K562 (cell line): ENCODE data around the gene ZFP69B. TPM values are rescaled to one million over a fixed set of nuclear protein-coding genes. Genes with fewer than 3 reads are reported as not detected.

Source experiments
- ATAC-seq: fragments of 200-7000 bp; cut with Tn5 transposase; 3 replicates; pipeline ENCODE4 v1.9.1; 2020; ENCODE audit warnings: moderate library complexity
- BruUV-seq: library from RNA; stranded (reverse); fragments of 400-500 nt; replicated peaks from 2 replicates; lab custom pipeline; 2021; lab: Mats Ljungman, UMichigan
- CTCF ChIA-PET: fragments of 300-600 bp; formaldehyde crosslinking; extraction: SDS; loops from one replicate; lab custom pipeline; 2021; ENCODE audit warnings: low intra/inter-chr PET ratio; lab: Yijun Ruan, JAX
- POLR2A ChIA-PET: fragments of 300-600, 350-650 bp; sonication (Branson Sonifier 250); formaldehyde crosslinking; extraction: SDS; loops from one replicate; lab custom pipeline; 2021; ENCODE audit warnings: antibody characterized with exemption, inconsistent platforms; lab: Yijun Ruan, JAX
- DNase-seq, 4 experiments: peaks; one replicate each; pipeline versions ENCODE4 v3.0.0 to v3.0.0-alpha.2; 2011 to 2018; ENCODE audit warnings: low spot score in 3 of 4, mixed read lengths in 3 of 4; ENCODE audit errors: extremely low read depth in 1 of 4
- FAIRE-seq: peaks from 2 replicates; lab custom pipeline; 2011; peaks lifted over from hg19 to GRCh38; lab: Jason Lieb, UNC
- H2AFZ ChIP-seq: 2 replicates; pipeline ENCODE4 v1.6.0; 2011; ENCODE audit warnings: low read depth, low read length, control low read depth, inconsistent platforms
- H3K27ac ChIP-seq: fragments of 200-600 bp; 3 replicates; pipeline ENCODE4 v1.8.0; 2011; ENCODE audit warnings: low read depth, mild to moderate bottlenecking, control low read depth, inconsistent platforms, low read length, moderate library complexity, mixed read lengths; ENCODE audit errors: extremely low read depth
- H3K27me3 ChIP-seq, 2 experiments: fragments of 300-600 bp in 1 of 2; 2 replicates in 1 of 2; 3 replicates in 1 of 2; pipeline versions ENCODE4 v1.6.0 to v1.8.0; 2011; ENCODE audit warnings: inconsistent platforms in 2 of 2, low read length in 2 of 2, mild to moderate bottlenecking in 1 of 2, mixed read lengths in 1 of 2, moderate library complexity in 1 of 2; ENCODE audit not compliant: control insufficient read depth in 2 of 2, insufficient read depth in 2 of 2
- H3K36me3 ChIP-seq: fragments of 300-600 bp; 3 replicates; pipeline ENCODE4 v1.8.0; 2011; ENCODE audit warnings: mild to moderate bottlenecking, low read length, inconsistent platforms; ENCODE audit not compliant: control insufficient read depth, insufficient read depth
- H3K4me1 ChIP-seq, 2 experiments: fragments of 200-600 bp in 1 of 2; replicated peaks in 1 of 2; 2 replicates in 1 of 2; 3 replicates in 1 of 2; pipeline versions ENCODE4 v1.5.1 to v1.8.0; 2011; ENCODE audit warnings: inconsistent platforms in 2 of 2, low read length in 2 of 2, mild to moderate bottlenecking in 1 of 2, mixed read lengths in 1 of 2, moderate library complexity in 1 of 2; ENCODE audit not compliant: control insufficient read depth in 2 of 2, insufficient read depth in 2 of 2
- H3K4me2 ChIP-seq: 2 replicates; pipeline ENCODE4 v1.6.1; 2011; ENCODE audit warnings: low read length, control low read depth, inconsistent platforms, mixed read lengths; ENCODE audit not compliant: insufficient read depth
- H3K4me3 ChIP-seq: fragments of 200-600 bp; sonication (generic), shearing (Covaris generic); 2 replicates; pipeline ENCODE4 v1.5.1; 2016; ENCODE audit warnings: control low read depth, inconsistent platforms
- H3K79me2 ChIP-seq: fragments of 200-600 bp; 3 replicates; pipeline ENCODE4 v1.8.0; 2011; ENCODE audit warnings: low read length, inconsistent platforms; ENCODE audit not compliant: control insufficient read depth, insufficient read depth
- H3K9ac ChIP-seq, 2 experiments: 2 replicates each; pipeline versions ENCODE4 v1.6.0 to v1.6.1; 2011; ENCODE audit warnings: low read depth in 2 of 2, low read length in 2 of 2, control low read depth in 1 of 2, inconsistent platforms in 1 of 2, mild to moderate bottlenecking in 1 of 2, mixed read lengths in 1 of 2; ENCODE audit not compliant: insufficient read depth in 1 of 2
- H3K9me1 ChIP-seq: one replicate; pipeline ENCODE4 v1.6.0; 2011; ENCODE audit warnings: inconsistent platforms, mild to moderate bottlenecking, low read length, moderate library complexity; ENCODE audit not compliant: control insufficient read depth, insufficient read depth
- H3K9me3 ChIP-seq: replicated peaks from 2 replicates; pipeline ENCODE4 v1.5.1; 2011; ENCODE audit warnings: low read depth, low read length, inconsistent platforms; ENCODE audit not compliant: control insufficient read depth, insufficient read depth
- H4K20me1 ChIP-seq: replicated peaks from 2 replicates; pipeline ENCODE4 v1.6.1; 2011; ENCODE audit warnings: low read length, inconsistent platforms, mixed read lengths; ENCODE audit not compliant: control insufficient read depth, insufficient read depth
- AFF1 ChIP-seq, 2 experiments: fragments of 450-650 bp; IDR thresholded peaks; 2 replicates each; pipeline ENCODE4 v1.6.1; 2018; ENCODE audit warnings: mild to moderate bottlenecking in 2 of 2, low read depth in 1 of 2; ENCODE audit not compliant: partially characterized antibody in 2 of 2
- CBX3 ChIP-seq, 2 experiments: IDR thresholded peaks; 1 replicate in 1 of 2; 2 replicates in 1 of 2; pipeline ENCODE4 v1.6.1; 2012; ENCODE audit warnings: inconsistent platforms in 2 of 2, low read length in 2 of 2, borderline replicate concordance in 1 of 2, control low read depth in 1 of 2
- E2F4 ChIP-seq: sonication (generic); formaldehyde crosslinking; IDR thresholded peaks from 2 replicates; pipeline ENCODE4 v1.8.0; 2022; ENCODE audit warnings: mild to moderate bottlenecking, low read depth, missing genetic modification reagents
- EP400 ChIP-seq: fragments of 450-650 bp; IDR thresholded peaks from 2 replicates; pipeline ENCODE4 v1.6.1; 2017; ENCODE audit warnings: antibody characterized with exemption, mild to moderate bottlenecking, moderate library complexity
- FOXO4 ChIP-seq: fragments of 450-650 bp; formaldehyde crosslinking; IDR thresholded peaks from 2 replicates; pipeline ENCODE4 v1.4.0; 2020; ENCODE audit warnings: mild to moderate bottlenecking, moderate library complexity
- GABPB1 ChIP-seq: sonication (generic); formaldehyde crosslinking; IDR thresholded peaks from 2 replicates; pipeline ENCODE4 v1.8.0; 2022; ENCODE audit warnings: mild to moderate bottlenecking, missing genetic modification reagents
- MTF1 ChIP-seq: fragments of 250-450 bp; sonication (Bioruptor Pico); IDR thresholded peaks from 2 replicates; pipeline ENCODE4 v1.9.0; 2021; ENCODE audit warnings: moderate library complexity, mild to moderate bottlenecking, inconsistent platforms, borderline replicate concordance
- NCOA2 ChIP-seq, 2 experiments: fragments of 450-650 bp; IDR thresholded peaks; 2 replicates each; pipeline ENCODE4 v1.6.1; 2018; ENCODE audit warnings: mild to moderate bottlenecking in 2 of 2, moderate library complexity in 1 of 2; ENCODE audit not compliant: partially characterized antibody in 2 of 2
- NUFIP1 ChIP-seq: fragments of 450-650 bp; IDR thresholded peaks from 2 replicates; pipeline ENCODE4 v1.6.1; 2018; ENCODE audit not compliant: partially characterized antibody
- RBBP5 ChIP-seq: fragments of 200-600 bp; sonication (generic); IDR thresholded peaks from 2 replicates; pipeline ENCODE4 v1.6.1; 2012; ENCODE audit warnings: borderline replicate concordance, mild to moderate bottlenecking, low read length, control low read depth, inconsistent platforms; ENCODE audit not compliant: insufficient read depth, poor library complexity, severe bottlenecking
- TCF7 ChIP-seq: sonication (generic); IDR thresholded peaks from 2 replicates; pipeline ENCODE4 v1.6.1; 2016; ENCODE audit warnings: antibody characterized with exemption, borderline replicate concordance
- ZBTB1 ChIP-seq: sonication (generic); formaldehyde crosslinking; IDR thresholded peaks from 2 replicates; pipeline ENCODE4 v1.8.1; 2023; ENCODE audit warnings: missing genetic modification reagents, low read depth, mild to moderate bottlenecking, borderline replicate concordance
- ZNF79 ChIP-seq: fragments of 250-450 bp; sonication (Bioruptor Pico); IDR thresholded peaks from 2 replicates; pipeline ENCODE4 v1.4.0; 2020; ENCODE audit warnings: low read depth, mild to moderate bottlenecking, moderate library complexity
- WGBS: fragments of 100-300 bp; shearing (Covaris generic); methylation state at CpG from one replicate; pipeline ENCODE4 v1.1.6; 2016; ENCODE audit warnings: low coverage, mixed read lengths; ENCODE audit not compliant: insufficient coverage; ENCODE audit errors: missing lambda C conversion rate; 5-methylcytosine and 5-hydroxymethylcytosine counted together
- in situ Hi-C: fragments of 300-500 bp; cut with MboI; formaldehyde crosslinking; loops from 4 replicates; pipeline ENCODE4 v1.15.0; 2018; ENCODE audit warnings: inconsistent platforms, mixed read lengths
- intact Hi-C: fragments of 100-400 bp; cut with micrococcal nuclease; formaldehyde crosslinking; loops from 2 replicates; pipeline ENCODE4 v1.14.2; 2022
- polyA plus RNA-seq, 8 experiments: library from polyadenylated mRNA; depleted of rRNA in 4 of 8; stranded (reverse) in 5 of 8; unstranded in 3 of 8; fragments of >200 nt; fragmentation: Nextera tagmentation in 2 of 8; fragmentation: Illumina TruSeq in 1 of 8; extraction: Ambion mirVana in 2 of 8; extraction: Trizol in 1 of 8; gene quantifications; 2 replicates each; pipeline versions ENCODE4 v1.2.1 to v1.2.3, GENCODE V29; 2011 to 2014; ENCODE audit warnings: inconsistent platforms in 1 of 8, missing spikeins in 1 of 8
- total RNA-seq, 7 experiments: library from RNA; depleted of rRNA in 6 of 7; stranded (reverse); fragments of >200 nt in 6 of 7; fragmentation: Illumina TruSeq in 2 of 7; extraction: Trizol in 2 of 7; gene quantifications; 2 replicates each; pipeline versions ENCODE4 v1.2.1 to v1.2.3, GENCODE V29; 2011 to 2021; ENCODE audit warnings: low replicate concordance in 1 of 7

ZFP69B gene
- total and polyA plus RNA-seq, 9 of the 15 experiments (the other 6 are each of a cell fraction or from before 2014, with no cell fraction given), result 1.6 to 10.3 (median 8.4) TPM

- TF ChIP-seq AFF1 (IDR thresholded peaks at IDR 0.05; ENCODE audit: low read depth in 1 of 2, partially characterized antibody in 2 of 2) (no peak), CBX3 (IDR thresholded peaks at IDR 0.05; ENCODE audit: borderline replicate concordance in 1 of 2, low read length in 2 of 2) (no peak), MTF1 (no peak), RBBP5 (no peak), ZBTB1 (CRISPR knock-in tag) (no peak), FOXO4 (CRISPR knock-in tag) (no peak), E2F4 (CRISPR knock-in tag) (no peak), NUFIP1 (no peak), EP400 (no peak), ZNF79 (CRISPR knock-in tag) (no peak), TCF7 (no peak), NCOA2 (IDR thresholded peaks at IDR 0.05; ENCODE audit: partially characterized antibody in 2 of 2) (no peak), GABPB1 (CRISPR knock-in tag) (no peak)
- ChIA-PET CTCF (no interaction called here), POLR2A (interaction anchor here (0.6 kb wide), 2 partner anchors 27 to 28 kb away, joined by 3 read pairs; no protein-coding TSS in a partner anchor)
- Histone ChIP-seq H3K27me3 (no peaks in the 10 kb centered on the region), H3K36me3 (peaks cover 40% of the 10 kb centered on the region), H3K4me3 (no peak overlapping the region), H2AFZ (no peak overlapping the region), H3K4me2 (no peak overlapping the region), H3K4me1 (peaks cover 3 to 5% of the 10 kb centered on the region in 2 experiments; a peak in 3 of 5 replicates), H3K27ac (no peak overlapping the region), H3K9me1 (no peaks in the 10 kb centered on the region), H4K20me1 (no peaks in the 10 kb centered on the region), H3K9ac (no peak overlapping the region), H3K79me2 (peaks cover 22% of the 10 kb centered on the region), H3K9me3 (peaks cover 26% of the 10 kb centered on the region)
- in situ Hi-C loops, result no loop called here
- intact Hi-C loops, result no loop called here
- FAIRE-seq (no peak), ATAC-seq (no peak), DNase-seq (no peak)
- no TSS peak for BruUV-seq
- WGBS, result 92% methylated on average over 1 of the region's 1 CpG
These were observed 4.6 kb downstream of the ZFP69B start for GRCh38 chr1:40454873-40455272.
